ENCODE results near the gene ZMIZ1.

DNA sequence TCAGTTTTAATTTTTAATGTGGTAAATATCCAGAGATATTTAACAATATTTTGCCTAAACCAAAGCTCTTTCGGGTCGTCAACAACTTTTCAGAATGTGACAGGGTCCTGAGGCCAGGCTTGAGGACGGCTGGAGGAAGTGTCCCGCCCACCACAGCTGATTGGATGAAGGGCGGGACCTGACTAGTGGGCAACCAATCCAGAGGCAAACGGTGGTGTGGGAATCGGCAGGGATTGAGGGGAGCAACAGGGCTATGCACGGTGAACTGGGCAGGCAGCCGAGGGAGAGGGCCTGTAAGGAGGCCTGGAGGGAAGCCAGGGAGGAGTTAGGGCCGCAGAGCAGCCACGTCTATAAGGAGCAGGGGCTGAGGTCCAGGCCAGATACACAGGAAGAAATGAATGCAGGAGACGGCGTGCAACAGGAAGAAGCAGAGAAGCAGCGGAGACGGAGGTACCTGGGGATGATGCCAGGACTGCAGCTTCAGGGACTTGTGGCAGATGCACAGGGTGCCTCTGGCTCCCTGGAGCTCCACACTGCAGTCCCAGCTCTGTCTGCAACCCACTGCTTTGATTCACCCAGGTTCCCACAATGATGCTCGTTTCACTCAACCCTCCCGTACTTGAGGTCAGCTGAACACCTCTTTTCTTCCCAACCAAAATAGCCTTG, 46.1 kb upstream of the ZMIZ1 start:
- TF ChIP-seq, protein P1, sequence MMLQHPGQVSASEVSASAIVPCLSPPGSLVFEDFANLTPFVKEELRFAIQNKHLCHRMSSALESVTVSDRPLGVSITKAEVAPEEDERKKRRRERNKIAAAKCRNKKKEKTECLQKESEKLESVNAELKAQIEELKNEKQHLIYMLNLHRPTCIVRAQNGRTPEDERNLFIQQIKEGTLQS (IDR thresholded peaks at IDR 0.05): no peak
- TF ChIP-seq, protein P2, sequence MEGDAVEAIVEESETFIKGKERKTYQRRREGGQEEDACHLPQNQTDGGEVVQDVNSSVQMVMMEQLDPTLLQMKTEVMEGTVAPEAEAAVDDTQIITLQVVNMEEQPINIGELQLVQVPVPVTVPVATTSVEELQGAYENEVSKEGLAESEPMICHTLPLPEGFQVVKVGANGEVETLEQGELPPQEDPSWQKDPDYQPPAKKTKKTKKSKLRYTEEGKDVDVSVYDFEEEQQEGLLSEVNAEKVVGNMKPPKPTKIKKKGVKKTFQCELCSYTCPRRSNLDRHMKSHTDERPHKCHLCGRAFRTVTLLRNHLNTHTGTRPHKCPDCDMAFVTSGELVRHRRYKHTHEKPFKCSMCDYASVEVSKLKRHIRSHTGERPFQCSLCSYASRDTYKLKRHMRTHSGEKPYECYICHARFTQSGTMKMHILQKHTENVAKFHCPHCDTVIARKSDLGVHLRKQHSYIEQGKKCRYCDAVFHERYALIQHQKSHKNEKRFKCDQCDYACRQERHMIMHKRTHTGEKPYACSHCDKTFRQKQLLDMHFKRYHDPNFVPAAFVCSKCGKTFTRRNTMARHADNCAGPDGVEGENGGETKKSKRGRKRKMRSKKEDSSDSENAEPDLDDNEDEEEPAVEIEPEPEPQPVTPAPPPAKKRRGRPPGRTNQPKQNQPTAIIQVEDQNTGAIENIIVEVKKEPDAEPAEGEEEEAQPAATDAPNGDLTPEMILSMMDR (IDR thresholded peaks at IDR 0.05 in 2 of 3, conservative IDR thresholded peaks at IDR 0.05 in 1 of 3; ENCODE audit: borderline replicate concordance in 1 of 3, insufficient read depth in 1 of 3, low read depth in 2 of 3, low read length in 2 of 3): no peak
